Measurements from ENCODE around the gene ELL3. TPM values are rescaled to one million over a fixed set of nuclear protein-coding genes. Genes with fewer than 3 reads are reported as not detected.
"Not testable (repeated sequence)": the region's sequence is repeated elsewhere in the genome, so short reads cannot be mapped to it uniquely, and the experiment has no call there.

ELL3 gene
- total RNA-seq, 2 donors from 2014 or later: 1.3 to 2.4 TPM

DNA sequence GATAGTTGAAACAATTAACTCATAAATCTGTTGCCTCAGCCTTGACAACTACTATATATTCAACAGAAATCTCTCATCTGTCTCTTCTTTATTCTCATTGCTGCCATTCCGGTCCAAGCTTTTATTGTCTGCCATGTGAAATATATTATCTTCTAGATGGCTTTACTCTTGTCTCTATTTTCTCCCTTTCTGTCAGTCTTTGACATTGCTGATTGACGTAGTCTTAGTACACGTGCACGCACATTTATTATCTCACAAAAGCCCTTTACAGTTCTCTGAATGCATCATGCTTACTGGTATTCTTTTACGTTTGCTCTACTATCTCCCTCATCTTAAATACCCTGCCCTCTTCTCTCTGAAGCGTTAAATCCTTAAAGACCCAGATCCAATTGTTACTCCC is 24.9 kb downstream of the ELL3 start:
- H3K27me3 ChIP-seq (ENCODE audit: control insufficient read depth, insufficient read depth, low read length, poor library complexity, severe bottlenecking): no peaks in the 10 kb centered on the region
- Mint-ChIP-seq H3K4me3 (no peak overlapping the region), H3K4me1 (peaks cover 18% of the 10 kb centered on the region), H3K9me3 (no peaks in the 10 kb centered on the region), H3K27ac (no peak overlapping the region), H3K27me3 (ENCODE audit: insufficient read depth) (no peaks in the 10 kb centered on the region), H3K36me3 (ENCODE audit: low read depth) (peaks cover 48% of the 10 kb centered on the region)
- TF ChIP-seq, protein P1, sequence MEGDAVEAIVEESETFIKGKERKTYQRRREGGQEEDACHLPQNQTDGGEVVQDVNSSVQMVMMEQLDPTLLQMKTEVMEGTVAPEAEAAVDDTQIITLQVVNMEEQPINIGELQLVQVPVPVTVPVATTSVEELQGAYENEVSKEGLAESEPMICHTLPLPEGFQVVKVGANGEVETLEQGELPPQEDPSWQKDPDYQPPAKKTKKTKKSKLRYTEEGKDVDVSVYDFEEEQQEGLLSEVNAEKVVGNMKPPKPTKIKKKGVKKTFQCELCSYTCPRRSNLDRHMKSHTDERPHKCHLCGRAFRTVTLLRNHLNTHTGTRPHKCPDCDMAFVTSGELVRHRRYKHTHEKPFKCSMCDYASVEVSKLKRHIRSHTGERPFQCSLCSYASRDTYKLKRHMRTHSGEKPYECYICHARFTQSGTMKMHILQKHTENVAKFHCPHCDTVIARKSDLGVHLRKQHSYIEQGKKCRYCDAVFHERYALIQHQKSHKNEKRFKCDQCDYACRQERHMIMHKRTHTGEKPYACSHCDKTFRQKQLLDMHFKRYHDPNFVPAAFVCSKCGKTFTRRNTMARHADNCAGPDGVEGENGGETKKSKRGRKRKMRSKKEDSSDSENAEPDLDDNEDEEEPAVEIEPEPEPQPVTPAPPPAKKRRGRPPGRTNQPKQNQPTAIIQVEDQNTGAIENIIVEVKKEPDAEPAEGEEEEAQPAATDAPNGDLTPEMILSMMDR (conservative IDR thresholded peaks at IDR 0.05): no peak
- no peak overlapping the region for H3K9ac ChIP-seq (ENCODE audit: extremely low read depth, low read length, poor library complexity, severe bottlenecking)
- H3K27ac ChIP-seq (ENCODE audit: low read depth, low read length): no peak overlapping the region
- no peaks in the 10 kb centered on the region for H3K4me1 ChIP-seq (ENCODE audit: control insufficient read depth, insufficient read depth, low read length)
- H3K9me3 ChIP-seq (ENCODE audit: control insufficient read depth, low read length): no peaks in the 10 kb centered on the region
- DNase-seq: no peak
- WGBS, 2 experiments (ENCODE audit: insufficient coverage in 1 of 2, insufficient read length in 1 of 2): 86 to 90% methylated on average over 5 to 6 of the region's 6 CpGs
- peaks cover 69% of the 10 kb centered on the region for H3K36me3 ChIP-seq (ENCODE audit: control insufficient read depth, insufficient read depth, low read length)
- H3K4me3 ChIP-seq (ENCODE audit: low read length): peak overlapping the region; percentile 25

DNA sequence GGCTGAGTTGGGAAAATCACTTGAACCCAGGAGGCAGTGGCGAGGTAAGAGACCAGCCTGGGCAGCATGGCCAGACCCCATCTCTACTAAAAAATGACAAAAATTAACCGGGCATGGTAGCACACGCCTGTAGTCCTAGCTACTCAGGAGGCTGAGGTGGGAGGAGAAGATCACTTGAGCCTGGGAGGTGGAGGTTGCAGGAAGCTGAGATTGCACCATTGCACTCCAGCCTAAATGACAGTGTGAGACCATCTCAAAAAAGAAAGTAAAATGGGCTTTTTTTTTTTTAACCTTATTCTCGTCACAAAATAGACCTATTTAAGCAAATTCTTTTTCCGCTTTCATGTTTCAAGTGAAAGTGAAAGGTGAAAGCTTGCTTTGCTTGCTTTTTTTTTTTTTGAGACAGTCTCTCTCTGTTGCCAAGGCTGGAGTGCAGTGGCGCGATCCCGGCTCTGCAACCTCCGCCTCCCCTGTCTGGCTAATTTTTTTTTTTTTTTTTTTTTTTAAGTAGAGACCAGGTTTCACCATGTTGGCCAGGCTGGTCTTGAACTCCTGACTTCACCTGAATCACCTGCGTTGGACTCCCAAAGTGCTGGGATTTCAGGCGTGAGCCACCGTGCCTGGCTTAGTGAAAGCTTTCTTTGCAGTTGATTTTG is 26.9 kb downstream of the ELL3 start:
- TF ChIP-seq, protein P1 (conservative IDR thresholded peaks at IDR 0.05): no peak
- Histone ChIP-seq H3K4me1 (ENCODE audit: control insufficient read depth, insufficient read depth, low read length) (no peaks in the 10 kb centered on the region), H3K9ac (ENCODE audit: extremely low read depth, low read length, poor library complexity, severe bottlenecking) (no peak overlapping the region), H3K9me3 (ENCODE audit: control insufficient read depth, low read length) (no peaks in the 10 kb centered on the region), H3K27ac (ENCODE audit: low read depth, low read length) (no peak overlapping the region), H3K4me3 (ENCODE audit: low read length) (peak overlapping the region; percentile 35), H3K27me3 (ENCODE audit: control insufficient read depth, insufficient read depth, low read length, poor library complexity, severe bottlenecking) (no peaks in the 10 kb centered on the region), H3K36me3 (ENCODE audit: control insufficient read depth, insufficient read depth, low read length) (peaks cover 50% of the 10 kb centered on the region)
- peak overlapping the region; percentile 89 for H3K4me3 Mint-ChIP-seq
- WGBS, 2 experiments (ENCODE audit: insufficient coverage in 1 of 2, insufficient read length in 1 of 2): 94 to 96% methylated on average over 6 to 12 of the region's 12 CpGs
- H3K4me1 Mint-ChIP-seq: peaks cover 18% of the 10 kb centered on the region
- H3K9me3 Mint-ChIP-seq: no peaks in the 10 kb centered on the region
- H3K27ac Mint-ChIP-seq: no peak overlapping the region
- H3K27me3 Mint-ChIP-seq (ENCODE audit: insufficient read depth): no peaks in the 10 kb centered on the region
- peaks cover 31% of the 10 kb centered on the region for H3K36me3 Mint-ChIP-seq (ENCODE audit: low read depth)
- no peak for DNase-seq

DNA sequence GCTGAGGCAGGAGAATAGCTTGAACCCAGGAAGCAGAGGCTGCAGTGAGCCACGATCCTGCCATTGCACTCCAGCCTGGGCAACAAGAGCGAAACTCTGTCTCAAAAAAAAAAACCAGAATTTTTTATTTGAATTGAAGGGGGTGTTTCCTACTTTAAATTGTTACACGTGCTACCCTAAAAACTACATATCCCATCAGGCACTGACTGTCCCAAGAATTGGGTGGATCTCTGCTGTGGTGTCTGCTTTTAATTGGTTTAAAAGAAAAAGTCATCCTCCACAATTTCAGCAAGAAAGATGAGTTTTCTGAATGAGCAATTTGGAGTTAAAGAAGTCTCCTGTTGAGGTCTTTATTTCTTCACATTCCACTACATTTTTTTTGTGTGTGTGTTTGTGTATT is 28.4 kb downstream of the ELL3 start:
- TF ChIP-seq, protein P1 (conservative IDR thresholded peaks at IDR 0.05): no peak
- H3K27ac Mint-ChIP-seq: no peak overlapping the region
- H3K4me3 Mint-ChIP-seq: peak overlapping the region; percentile 89
- H3K9me3 ChIP-seq (ENCODE audit: control insufficient read depth, low read length): no peaks in the 10 kb centered on the region
- no peak overlapping the region for H3K27ac ChIP-seq (ENCODE audit: low read depth, low read length)
- peaks cover 36% of the 10 kb centered on the region for H3K36me3 ChIP-seq (ENCODE audit: control insufficient read depth, insufficient read depth, low read length)
- no peaks in the 10 kb centered on the region for H3K9me3 Mint-ChIP-seq
- peak overlapping the region; percentile 99 for H3K4me3 ChIP-seq (ENCODE audit: low read length)
- H3K36me3 Mint-ChIP-seq (ENCODE audit: low read depth): peaks cover 19% of the 10 kb centered on the region
- peaks cover 18% of the 10 kb centered on the region for H3K4me1 Mint-ChIP-seq
- 89% methylated on average over 2 of the region's 3 CpGs; no CpG with 5 or more reads in 1 of the 2 experiments for WGBS, 2 experiments (ENCODE audit: insufficient coverage in 1 of 2, insufficient read length in 1 of 2)
- DNase-seq: no peak
- H3K27me3 ChIP-seq (ENCODE audit: control insufficient read depth, insufficient read depth, low read length, poor library complexity, severe bottlenecking): no peaks in the 10 kb centered on the region
- no peaks in the 10 kb centered on the region for H3K4me1 ChIP-seq (ENCODE audit: control insufficient read depth, insufficient read depth, low read length)
- H3K9ac ChIP-seq (ENCODE audit: extremely low read depth, low read length, poor library complexity, severe bottlenecking): no peak overlapping the region
- no peaks in the 10 kb centered on the region for H3K27me3 Mint-ChIP-seq (ENCODE audit: insufficient read depth)

DNA sequence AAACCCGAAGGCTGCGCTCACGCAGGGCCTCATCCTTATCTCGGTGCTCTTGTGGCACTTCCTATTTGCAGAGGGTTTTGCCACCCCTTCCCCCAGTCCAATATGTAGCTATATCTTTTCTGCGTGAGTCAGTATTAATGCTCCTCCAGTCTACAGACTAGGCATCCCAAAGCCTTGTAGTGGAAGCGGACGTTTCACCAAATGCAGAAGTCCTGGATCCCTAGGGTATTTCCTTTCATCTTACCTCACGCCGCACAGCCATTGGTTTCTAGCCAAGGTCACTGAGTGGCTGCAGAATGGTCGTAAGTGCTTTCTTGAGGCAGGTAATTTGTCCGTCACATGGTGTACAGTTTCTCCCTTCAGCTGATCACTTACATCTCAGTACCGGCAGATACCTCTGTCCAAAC is 29.9 kb downstream of the ELL3 start:
- H3K4me1 Mint-ChIP-seq: peaks cover 14% of the 10 kb centered on the region
- peak overlapping the region; percentile 90 for H3K9ac ChIP-seq (ENCODE audit: extremely low read depth, low read length, poor library complexity, severe bottlenecking)
- not testable (repeated sequence) for H3K27me3 Mint-ChIP-seq (ENCODE audit: insufficient read depth); DNase-seq; H3K4me1 ChIP-seq (ENCODE audit: control insufficient read depth, insufficient read depth, low read length); H3K9me3 Mint-ChIP-seq; H3K9me3 ChIP-seq (ENCODE audit: control insufficient read depth, low read length); H3K27me3 ChIP-seq (ENCODE audit: control insufficient read depth, insufficient read depth, low read length, poor library complexity, severe bottlenecking)
- peak overlapping the region; percentile 98 for H3K27ac Mint-ChIP-seq
- peaks cover 17% of the 10 kb centered on the region for H3K36me3 Mint-ChIP-seq (ENCODE audit: low read depth)
- H3K4me3 Mint-ChIP-seq: peak overlapping the region; percentile 89
- peak overlapping the region; percentile 99 for H3K4me3 ChIP-seq (ENCODE audit: low read length)
- WGBS, 2 experiments (ENCODE audit: insufficient coverage in 1 of 2, insufficient read length in 1 of 2): 0% methylated on average over 2 to 12 of the region's 12 CpGs
- H3K36me3 ChIP-seq (ENCODE audit: control insufficient read depth, insufficient read depth, low read length): peaks cover 22% of the 10 kb centered on the region
- H3K27ac ChIP-seq (ENCODE audit: low read depth, low read length): peak overlapping the region; percentile 91

Measured in endodermal cell (in vitro differentiated cells).